ENCODE measurements around the gene SLC12A2.

Gene SLC12A2

GRCh38 chr5:128213833-128214232 lies 130.3 kb downstream of the SLC12A2 start:
- WGBS (ENCODE audit: extremely low coverage, insufficient coverage, insufficient read length), result no CpG with 5 or more reads among the region's 5 CpGs
- Histone ChIP-seq H3K18ac (ENCODE audit: low read length) (no peak overlapping the region), H3K79me2 (ENCODE audit: control insufficient read depth, insufficient read depth, low read length, poor library complexity) (no peaks in the 10 kb centered on the region), H3K36me3 (ENCODE audit: control insufficient read depth in 1 of 2, insufficient read depth in 2 of 2, low read length in 2 of 2) (no peaks in the 10 kb centered on the region), H4K12ac (ENCODE audit: low read depth, low read length) (no peak overlapping the region), H3K9me3 (ENCODE audit: insufficient read depth, low read depth, low read length) (peaks cover 2% of the 10 kb centered on the region), H2BK5ac (ENCODE audit: low read depth, low read length, poor library complexity) (no peak overlapping the region), H3K9ac (ENCODE audit: low read length) (no peak overlapping the region), H3K4ac (ENCODE audit: low read depth, low read length) (no peak overlapping the region), H2AFZ (ENCODE audit: insufficient read depth, low read length, poor library complexity) (no peak overlapping the region), H3K14ac (ENCODE audit: low read length) (no peak overlapping the region), H3K27ac (ENCODE audit: low read depth, low read length) (no peak overlapping the region), H3K79me1 (ENCODE audit: low read length) (no peaks in the 10 kb centered on the region), H2AK5ac (ENCODE audit: low read length) (no peak overlapping the region), H3K4me2 (ENCODE audit: low read length) (no peak overlapping the region), H2BK120ac (ENCODE audit: insufficient read depth, low read length, poor library complexity) (no peak overlapping the region), H3K27me3 (ENCODE audit: insufficient read depth, low read length) (no peaks in the 10 kb centered on the region), H4K8ac (ENCODE audit: low read depth, low read length) (no peak overlapping the region), H4K91ac (ENCODE audit: low read depth, low read length) (no peak overlapping the region), H3K4me3 (ENCODE audit: low read depth, low read length) (no peak overlapping the region), H3K4me1 (ENCODE audit: control insufficient read depth in 1 of 2, insufficient read depth in 2 of 2, low read length in 2 of 2) (no peaks in the 10 kb centered on the region), H3K23ac (ENCODE audit: low read length) (no peak overlapping the region), H2BK12ac (ENCODE audit: low read length) (no peak overlapping the region)
- DNase-seq, result no peak

- Histone ChIP-seq H4K91ac (ENCODE audit: low read depth, low read length) (no peak overlapping the region), H2AFZ (ENCODE audit: insufficient read depth, low read length, poor library complexity) (no peak overlapping the region), H3K18ac (ENCODE audit: low read length) (no peak overlapping the region), H3K4me3 (ENCODE audit: low read depth, low read length) (no peak overlapping the region), H3K23ac (ENCODE audit: low read length) (no peak overlapping the region), H4K12ac (ENCODE audit: low read depth, low read length) (no peak overlapping the region), H2BK120ac (ENCODE audit: insufficient read depth, low read length, poor library complexity) (no peak overlapping the region), H3K9ac (ENCODE audit: low read length) (no peak overlapping the region), H4K8ac (ENCODE audit: low read depth, low read length) (no peak overlapping the region), H3K14ac (ENCODE audit: low read length) (no peak overlapping the region), H3K36me3 (ENCODE audit: control insufficient read depth in 1 of 2, insufficient read depth in 2 of 2, low read length in 2 of 2) (no peaks in the 10 kb centered on the region), H2BK5ac (ENCODE audit: low read depth, low read length, poor library complexity) (no peak overlapping the region), H2AK5ac (ENCODE audit: low read length) (no peak overlapping the region), H2BK12ac (ENCODE audit: low read length) (no peak overlapping the region), H3K4ac (ENCODE audit: low read depth, low read length) (no peak overlapping the region), H3K79me2 (ENCODE audit: control insufficient read depth, insufficient read depth, low read length, poor library complexity) (no peaks in the 10 kb centered on the region), H3K27ac (ENCODE audit: low read depth, low read length) (no peak overlapping the region), H3K79me1 (ENCODE audit: low read length) (no peaks in the 10 kb centered on the region), H3K27me3 (ENCODE audit: insufficient read depth, low read length) (no peaks in the 10 kb centered on the region), H3K9me3 (ENCODE audit: insufficient read depth, low read depth, low read length) (peaks cover 2% of the 10 kb centered on the region), H3K4me1 (ENCODE audit: control insufficient read depth in 1 of 2, insufficient read depth in 2 of 2, low read length in 2 of 2) (no peaks in the 10 kb centered on the region), H3K4me2 (ENCODE audit: low read length) (no peak overlapping the region)
- DNase-seq, result no peak
- no CpG with 5 or more reads among the region's 7 CpGs for whole genome bisulfite sequencing (ENCODE audit: extremely low coverage, insufficient coverage, insufficient read length)
Measured at GRCh38 chr5:128216285-128216684, 132.7 kb downstream of the SLC12A2 start.

GRCh38 chr5:128216860-128217531 lies 133.4 kb downstream of the SLC12A2 start:
- no peak for DNase-seq
- H3K36me3 ChIP-seq (ENCODE audit: control insufficient read depth in 1 of 2, insufficient read depth in 2 of 2, low read length in 2 of 2), result no peaks in the 10 kb centered on the region
- no CpG with 5 or more reads among the region's 15 CpGs for WGBS (ENCODE audit: extremely low coverage, insufficient coverage, insufficient read length)
- no peak overlapping the region for H3K27ac ChIP-seq (ENCODE audit: low read depth, low read length)
- H3K18ac ChIP-seq (ENCODE audit: low read length), result no peak overlapping the region
- H3K79me1 ChIP-seq (ENCODE audit: low read length), result no peaks in the 10 kb centered on the region
- peaks cover 2% of the 10 kb centered on the region for H3K9me3 ChIP-seq (ENCODE audit: insufficient read depth, low read depth, low read length)
- H4K91ac ChIP-seq (ENCODE audit: low read depth, low read length), result no peak overlapping the region
- H2AK5ac ChIP-seq (ENCODE audit: low read length), result no peak overlapping the region
- H2BK12ac ChIP-seq (ENCODE audit: low read length), result no peak overlapping the region
- H3K14ac ChIP-seq (ENCODE audit: low read length), result no peak overlapping the region
- H3K4ac ChIP-seq (ENCODE audit: low read depth, low read length), result no peak overlapping the region
- H3K4me3 ChIP-seq (ENCODE audit: low read depth, low read length), result no peak overlapping the region
- no peak overlapping the region for H4K12ac ChIP-seq (ENCODE audit: low read depth, low read length)
- no peak overlapping the region for H2BK5ac ChIP-seq (ENCODE audit: low read depth, low read length, poor library complexity)
- H3K79me2 ChIP-seq (ENCODE audit: control insufficient read depth, insufficient read depth, low read length, poor library complexity), result no peaks in the 10 kb centered on the region
- H3K4me1 ChIP-seq (ENCODE audit: control insufficient read depth in 1 of 2, insufficient read depth in 2 of 2, low read length in 2 of 2), result no peaks in the 10 kb centered on the region
- no peak overlapping the region for H3K4me2 ChIP-seq (ENCODE audit: low read length)
- no peak overlapping the region for H2AFZ ChIP-seq (ENCODE audit: insufficient read depth, low read length, poor library complexity)
- H2BK120ac ChIP-seq (ENCODE audit: insufficient read depth, low read length, poor library complexity), result no peak overlapping the region
- no peak overlapping the region for H4K8ac ChIP-seq (ENCODE audit: low read depth, low read length)
- H3K23ac ChIP-seq (ENCODE audit: low read length), result no peak overlapping the region
- no peaks in the 10 kb centered on the region for H3K27me3 ChIP-seq (ENCODE audit: insufficient read depth, low read length)
- no peak overlapping the region for H3K9ac ChIP-seq (ENCODE audit: low read length)

DNA sequence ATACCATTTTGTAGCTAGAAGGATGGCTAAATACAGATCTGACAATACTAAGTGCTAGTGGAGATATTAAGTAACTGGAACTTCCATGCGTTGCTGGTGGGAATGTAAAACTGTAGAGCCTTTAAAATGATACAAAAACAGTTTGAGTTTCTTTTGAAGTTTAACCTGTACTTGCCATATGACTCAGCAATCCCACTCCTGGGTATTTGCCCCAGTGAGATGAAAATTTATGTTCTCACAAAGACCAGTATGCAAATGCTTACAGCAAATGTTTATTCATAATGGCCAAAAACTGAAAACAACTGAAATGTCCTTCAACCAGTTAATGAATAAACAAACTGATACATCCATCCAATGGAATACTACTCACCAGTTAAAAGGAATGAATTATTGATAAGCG lies 137.3 kb downstream of the SLC12A2 start:
- H3K9ac ChIP-seq (ENCODE audit: low read length), result no peak overlapping the region
- no peak overlapping the region for H3K4ac ChIP-seq (ENCODE audit: low read depth, low read length)
- H3K9me3 ChIP-seq (ENCODE audit: insufficient read depth, low read depth, low read length), result no peaks in the 10 kb centered on the region
- H2AFZ ChIP-seq (ENCODE audit: insufficient read depth, low read length, poor library complexity), result no peak overlapping the region
- H2AK5ac ChIP-seq (ENCODE audit: low read length), result no peak overlapping the region
- no peak overlapping the region for H3K18ac ChIP-seq (ENCODE audit: low read length)
- no peak overlapping the region for H2BK5ac ChIP-seq (ENCODE audit: low read depth, low read length, poor library complexity)
- no peak overlapping the region for H4K12ac ChIP-seq (ENCODE audit: low read depth, low read length)
- WGBS (ENCODE audit: extremely low coverage, insufficient coverage, insufficient read length), result no CpG with 5 or more reads among the region's 2 CpGs
- H3K79me1 ChIP-seq (ENCODE audit: low read length), result no peaks in the 10 kb centered on the region
- no peak overlapping the region for H4K91ac ChIP-seq (ENCODE audit: low read depth, low read length)
- no peak overlapping the region for H2BK12ac ChIP-seq (ENCODE audit: low read length)
- no peak overlapping the region for H3K23ac ChIP-seq (ENCODE audit: low read length)
- no peaks in the 10 kb centered on the region for H3K79me2 ChIP-seq (ENCODE audit: control insufficient read depth, insufficient read depth, low read length, poor library complexity)
- H3K27me3 ChIP-seq (ENCODE audit: insufficient read depth, low read length), result no peaks in the 10 kb centered on the region
- no peak overlapping the region for H2BK120ac ChIP-seq (ENCODE audit: insufficient read depth, low read length, poor library complexity)
- no peaks in the 10 kb centered on the region for H3K4me1 ChIP-seq (ENCODE audit: control insufficient read depth in 1 of 2, insufficient read depth in 2 of 2, low read length in 2 of 2)
- no peak overlapping the region for H3K14ac ChIP-seq (ENCODE audit: low read length)
- H3K4me2 ChIP-seq (ENCODE audit: low read length), result no peak overlapping the region
- H3K27ac ChIP-seq (ENCODE audit: low read depth, low read length), result no peak overlapping the region
- no peaks in the 10 kb centered on the region for H3K36me3 ChIP-seq (ENCODE audit: control insufficient read depth in 1 of 2, insufficient read depth in 2 of 2, low read length in 2 of 2)
- DNase-seq, result no peak
- no peak overlapping the region for H3K4me3 ChIP-seq (ENCODE audit: low read depth, low read length)
- H4K8ac ChIP-seq (ENCODE audit: low read depth, low read length), result no peak overlapping the region
